Activated CD8-positive, alpha-beta memory T cell treated with anti-CD3 and anti-CD28 coated beads, Interleukin-2, amount 50 U/mL, for 1 hour (primary cell): ENCODE measurements around the gene EPAS1.

ENCODE experiments used
- DNase-seq: peaks from one replicate; pipeline ENCODE4 v3.0.0-alpha.2; 2020; ENCODE audit errors: extremely low read depth

Gene EPAS1

DNA sequence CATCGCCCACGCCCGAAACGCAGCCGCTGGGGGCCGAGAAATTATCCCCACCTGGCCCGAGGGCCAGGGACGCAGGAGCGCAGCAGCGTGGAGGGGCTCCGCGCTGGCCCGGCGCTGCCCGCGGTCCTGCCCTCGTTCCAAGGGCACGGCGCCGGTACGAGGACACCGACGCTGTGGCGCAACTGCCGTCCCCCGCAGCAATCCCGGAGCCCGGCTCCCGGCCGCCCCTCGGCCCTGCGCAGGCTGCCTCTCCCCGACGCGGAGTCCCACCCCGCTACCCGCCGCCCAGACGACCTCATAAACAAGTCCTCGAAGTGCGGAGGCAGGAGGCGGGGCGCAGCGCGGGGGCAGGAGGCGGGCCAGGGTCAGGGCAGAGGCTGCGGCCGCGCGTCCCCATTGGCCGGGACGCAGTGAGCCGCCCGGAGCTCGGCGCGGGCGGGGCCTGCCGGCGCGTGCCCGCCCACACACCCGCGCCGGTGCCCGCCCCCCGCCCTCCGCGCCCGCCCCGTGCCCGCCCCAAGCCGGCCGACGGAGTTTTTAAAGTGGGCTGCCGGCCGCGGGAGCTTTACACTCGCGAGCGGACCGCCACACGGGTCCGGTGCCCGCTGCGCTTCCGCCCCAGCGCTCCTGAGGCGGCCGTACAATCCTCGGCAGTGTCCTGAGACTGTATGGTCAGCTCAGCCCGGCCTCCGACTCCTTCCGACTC is at the start of gene EPAS1:
Gene EPAS1 (plus strand): TSS at position 568 of the 706 bp plus-strand sequence. CDS start 505 bp downstream, outside the sequence.
- DNase-seq = peak; percentile 49

DNA sequence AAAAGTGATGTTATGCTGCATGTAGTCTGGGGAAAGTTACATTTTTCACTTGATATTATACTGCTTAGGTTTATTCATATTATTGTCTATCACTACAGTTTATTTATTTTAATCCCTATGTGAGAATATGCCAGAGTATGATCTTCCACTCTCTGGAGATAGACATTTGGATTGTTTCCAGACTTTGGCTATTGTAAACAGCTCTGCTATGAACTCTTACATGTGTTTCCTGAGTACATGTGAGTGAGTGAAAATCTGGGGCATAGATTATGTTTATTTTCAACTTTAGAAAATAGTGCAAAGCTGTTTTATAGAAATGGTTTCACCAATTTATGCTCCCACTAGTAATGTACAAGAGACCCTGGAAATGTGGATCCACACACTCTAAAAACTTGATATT is 49.0 kb upstream of the EPAS1 start:
- DNase-seq = no peak

DNA sequence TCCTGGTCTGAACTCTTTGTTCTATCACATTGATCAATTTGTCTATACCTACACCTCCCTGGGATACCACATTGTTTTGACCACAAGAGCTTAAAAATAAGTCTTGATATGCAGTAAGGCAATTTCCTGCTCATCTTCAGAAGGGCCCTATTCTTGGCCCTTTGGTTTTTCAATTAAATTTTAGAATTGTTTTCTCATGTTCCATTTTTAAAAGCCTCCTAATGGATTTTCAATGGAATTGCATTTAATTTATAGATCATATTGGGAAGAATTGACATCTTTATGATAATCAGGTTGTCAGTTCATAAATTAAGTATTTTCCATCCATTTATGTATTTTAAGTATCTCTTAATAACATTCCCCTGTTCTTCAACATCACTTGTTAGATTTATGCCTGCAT is 47.6 kb upstream of the EPAS1 start:
- no peak for DNase-seq

DNA sequence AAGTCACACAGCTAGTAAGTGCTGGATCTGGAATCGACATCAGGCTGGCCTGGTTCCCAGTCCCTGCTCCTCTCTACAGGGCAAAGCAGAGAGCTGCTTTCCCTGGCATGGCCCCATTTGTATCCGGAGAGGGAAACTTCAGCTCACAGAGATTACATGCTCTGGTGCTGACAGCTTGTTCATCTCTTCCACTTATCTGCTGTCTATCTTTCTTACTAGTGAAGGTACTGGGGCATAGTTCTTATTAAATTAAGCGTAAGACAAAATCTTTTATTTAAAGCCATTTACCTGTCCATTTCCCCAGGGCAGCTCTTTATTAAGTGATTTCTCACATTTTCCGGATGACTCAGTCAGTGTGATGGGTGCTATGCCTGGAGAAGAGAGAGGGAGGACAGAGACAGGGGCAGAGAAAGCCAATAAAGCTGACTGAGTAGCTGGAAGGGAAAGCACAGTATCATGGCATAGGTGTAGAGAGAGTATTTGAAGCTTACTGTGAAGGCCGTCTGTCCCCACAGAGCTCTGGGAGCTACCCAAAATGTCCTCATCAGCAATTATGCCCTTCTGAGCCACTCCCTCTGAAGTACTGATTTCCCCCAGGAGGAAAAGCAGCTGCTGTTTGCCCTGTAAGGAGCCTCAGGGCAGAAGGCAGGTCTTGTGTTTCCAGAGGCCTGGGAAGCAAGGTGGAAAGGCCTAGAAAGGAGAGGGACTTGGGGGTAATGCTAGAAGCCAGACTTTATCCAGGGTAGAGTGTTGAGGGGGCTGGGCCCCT is 44.1 kb upstream of the EPAS1 start:
- DNase-seq = no peak

DNA sequence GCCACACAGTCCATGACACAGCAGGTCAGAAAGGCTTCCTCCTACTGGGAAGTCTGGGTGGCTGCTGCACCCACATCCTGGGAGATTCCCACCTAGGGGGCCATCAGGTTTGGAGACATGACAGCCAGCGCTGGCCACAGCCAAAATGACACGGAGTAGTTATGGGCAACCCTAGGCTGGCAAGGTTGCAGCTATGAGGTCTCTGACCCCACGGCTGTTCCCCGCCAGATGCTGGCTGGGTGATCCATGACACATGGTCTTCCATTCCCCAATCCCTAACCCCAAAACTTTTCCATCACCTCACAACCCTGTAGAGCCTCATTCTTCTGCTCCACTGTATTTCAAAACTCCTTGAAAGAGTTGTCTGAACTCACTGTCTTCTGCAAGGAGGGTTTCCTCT is 42.7 kb upstream of the EPAS1 start:
- no peak for DNase-seq

DNA sequence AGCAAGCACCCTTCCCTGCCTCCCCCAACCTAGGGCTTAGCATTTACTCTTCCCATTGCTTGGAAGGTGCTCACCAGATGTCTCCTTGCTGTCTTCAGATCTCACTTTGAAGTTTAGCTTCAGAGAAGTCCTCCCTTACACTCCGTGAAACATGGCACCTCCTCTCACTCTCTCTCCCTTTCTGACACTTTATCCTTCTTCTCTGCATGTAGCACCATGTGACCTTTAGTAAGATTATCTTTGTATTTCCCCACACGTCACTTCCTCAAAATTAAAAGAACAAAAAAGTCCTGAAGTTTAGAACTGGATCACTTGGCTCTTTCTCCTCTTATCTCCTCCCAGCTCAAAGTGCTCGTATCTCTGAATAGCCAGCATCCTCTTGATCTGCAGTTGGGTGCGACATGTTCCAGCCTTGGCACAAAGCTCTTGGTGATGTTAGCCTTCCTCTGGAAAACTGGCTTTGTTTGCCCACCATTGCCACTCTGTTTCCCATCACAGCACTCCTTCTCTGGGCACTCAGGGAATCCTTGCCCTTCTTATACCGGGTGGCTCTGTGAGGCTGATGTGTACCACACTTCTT is 40.6 kb upstream of the EPAS1 start:
- DNase-seq = no peak

DNA sequence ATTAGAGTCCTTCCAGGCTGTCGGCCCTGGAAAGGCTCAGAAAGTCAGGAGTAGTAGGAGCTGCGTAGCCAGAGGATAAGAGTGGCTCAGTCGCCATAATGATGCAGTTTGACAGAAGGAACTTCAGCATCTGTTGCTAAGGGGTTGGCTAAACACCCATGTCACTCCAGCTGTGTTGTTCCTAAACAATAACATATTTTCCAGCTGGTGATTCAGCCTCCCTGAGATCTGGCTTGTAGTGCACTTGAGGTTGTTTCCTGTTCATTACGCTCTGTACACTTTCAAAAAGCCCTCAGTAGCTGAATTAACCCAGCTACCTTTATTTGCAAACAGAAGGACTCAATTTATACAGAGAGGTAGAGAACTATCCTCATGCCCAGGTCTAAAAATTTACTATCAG is 39.7 kb upstream of the EPAS1 start:
- no peak for DNase-seq

DNA sequence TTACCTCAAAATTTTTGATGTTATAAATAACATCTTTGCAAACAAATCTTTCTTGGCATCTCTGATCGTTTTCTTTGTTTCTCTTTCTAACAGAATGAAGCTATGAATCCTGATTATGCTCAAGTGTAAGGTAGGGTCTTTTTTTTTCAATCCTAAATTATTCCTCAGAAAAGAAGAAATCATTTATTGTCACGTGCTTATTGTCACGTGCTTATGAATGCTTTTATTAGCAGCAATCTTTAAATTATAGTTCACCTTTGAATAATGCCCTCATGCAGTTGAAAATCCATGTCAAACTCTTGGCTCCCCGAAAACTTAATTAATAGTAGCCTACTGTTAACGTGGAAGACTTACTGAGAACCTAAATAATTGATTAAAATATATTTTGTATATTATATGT is 39.2 kb upstream of the EPAS1 start:
- DNase-seq = no peak

DNA sequence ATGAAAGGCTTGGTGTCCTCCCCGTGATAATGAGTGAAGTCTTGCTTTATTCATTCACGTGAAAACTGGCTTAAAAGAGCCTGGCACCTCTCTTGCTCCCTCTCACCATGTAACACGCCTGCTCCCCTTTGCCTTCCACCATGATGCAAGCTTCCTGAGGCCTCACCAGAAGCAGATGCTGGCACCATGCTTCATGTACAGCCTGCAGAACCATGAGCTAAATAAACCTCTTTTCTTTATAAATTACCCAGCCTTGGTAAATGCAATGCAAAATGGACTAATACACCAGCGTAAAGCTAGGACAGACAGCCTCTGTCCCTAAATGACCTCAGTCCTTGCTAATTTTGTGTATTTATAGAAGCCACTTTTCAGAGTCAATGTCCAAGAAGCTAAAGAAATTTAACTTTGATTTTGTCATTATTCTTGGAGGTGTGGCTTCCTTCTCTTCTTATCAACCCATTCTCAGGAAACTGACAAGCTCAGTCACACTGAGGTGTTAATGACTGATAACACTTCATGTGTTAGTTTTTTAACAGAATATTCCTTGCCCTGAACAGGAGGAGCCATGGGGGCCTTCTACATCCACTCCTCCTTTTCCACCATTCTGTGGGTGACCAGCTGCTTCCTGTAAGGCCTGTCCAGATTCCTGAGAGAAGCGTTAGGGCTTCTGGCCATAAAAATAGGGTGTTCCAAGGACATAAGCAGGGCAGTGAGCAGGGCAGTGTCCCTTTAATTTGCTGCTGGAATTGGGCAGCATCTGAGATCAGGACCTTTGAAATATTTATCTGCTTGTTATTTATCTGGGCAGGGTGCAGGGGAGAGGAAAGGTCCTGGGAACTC is 38.0 kb upstream of the EPAS1 start:
- no peak for DNase-seq

DNA sequence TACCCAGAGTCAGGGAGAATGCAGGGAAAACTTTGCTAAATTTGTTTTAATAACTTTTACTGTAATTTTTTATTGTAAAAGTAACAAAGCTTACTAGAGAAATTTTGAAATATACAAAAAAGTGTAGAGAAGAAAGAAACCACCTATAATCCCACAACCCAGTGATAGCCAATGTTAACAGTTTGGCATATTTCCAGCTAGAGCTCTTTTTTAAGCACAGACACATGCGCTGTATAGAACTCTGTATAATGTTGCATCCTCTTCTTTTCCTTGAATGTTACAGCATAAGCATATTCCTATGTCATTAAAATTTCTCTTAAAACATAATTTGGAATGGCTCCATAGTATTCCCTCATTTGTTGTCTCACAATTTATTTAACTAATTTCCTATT is 37.4 kb upstream of the EPAS1 start:
- DNase-seq = no peak

DNA sequence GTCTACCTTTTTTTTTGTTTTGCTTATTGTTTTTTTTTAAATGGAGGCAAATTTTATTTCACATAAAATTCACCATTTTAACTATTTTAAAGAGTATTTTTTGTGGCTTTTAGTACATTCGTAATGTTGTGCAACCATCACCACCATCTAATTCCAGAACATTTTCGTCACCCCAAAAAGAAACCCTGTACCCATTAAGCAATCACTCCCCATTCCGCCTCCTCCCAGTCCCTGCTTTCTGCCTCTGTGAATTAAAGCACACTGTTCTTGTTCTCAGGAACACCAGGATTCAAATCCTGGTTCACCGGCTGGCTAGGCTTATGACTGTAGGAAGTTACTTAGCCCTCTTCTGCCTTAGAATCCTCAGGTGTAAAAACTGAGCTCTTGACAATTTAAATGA is 36.9 kb upstream of the EPAS1 start:
- no peak for DNase-seq

DNA sequence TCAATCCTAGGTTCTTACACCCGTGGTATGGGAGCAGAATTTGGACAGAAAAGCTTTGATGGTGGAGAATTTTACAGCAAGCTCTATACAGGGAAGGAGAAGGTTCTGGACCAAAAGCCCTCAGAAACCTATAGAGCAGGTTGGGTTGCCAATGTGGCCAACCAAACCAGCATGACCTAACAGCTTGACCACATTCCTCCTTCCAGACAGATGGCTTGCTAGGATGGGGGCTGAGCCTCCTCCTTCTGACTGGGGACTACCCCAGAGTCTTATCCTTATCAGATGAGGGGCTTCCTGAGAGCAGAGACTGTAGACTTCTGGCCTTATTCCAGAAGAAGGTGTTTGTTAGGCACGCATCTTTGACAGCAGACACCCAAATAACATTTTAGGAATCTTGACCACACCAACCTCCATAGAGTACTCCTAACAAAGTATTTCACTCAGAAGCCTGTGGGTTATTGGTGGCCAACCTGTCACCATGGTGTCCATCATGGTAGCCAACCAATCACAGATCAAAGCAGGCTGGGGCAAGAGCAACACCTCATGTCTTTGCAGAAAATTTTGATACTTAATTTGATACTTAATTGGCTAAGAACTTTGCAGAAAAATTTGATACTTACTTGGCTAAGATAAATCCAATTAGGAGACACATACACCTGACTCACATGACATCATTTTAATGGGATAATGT is 34.8 kb upstream of the EPAS1 start:
- DNase-seq = no peak

DNA sequence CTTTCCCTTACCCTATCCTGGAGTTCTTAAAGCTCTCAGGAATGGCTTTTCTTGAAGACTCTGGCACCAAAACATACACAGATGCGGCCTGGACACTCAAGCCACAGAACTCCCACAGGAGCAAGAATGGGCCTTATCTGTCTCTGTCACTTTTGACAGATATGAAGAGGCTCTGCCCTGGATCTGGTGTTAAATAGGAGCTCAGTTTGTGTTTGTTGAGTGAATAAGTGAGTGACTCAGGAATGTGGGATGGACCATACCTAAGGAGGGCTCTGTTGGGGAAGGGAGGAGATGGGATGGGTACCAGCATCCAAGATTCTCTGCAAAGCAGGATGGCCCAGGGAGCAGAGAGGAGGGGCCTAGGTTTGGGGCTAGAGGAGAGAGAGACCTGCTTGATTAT is 33.9 kb upstream of the EPAS1 start:
- DNase-seq = no peak

DNA sequence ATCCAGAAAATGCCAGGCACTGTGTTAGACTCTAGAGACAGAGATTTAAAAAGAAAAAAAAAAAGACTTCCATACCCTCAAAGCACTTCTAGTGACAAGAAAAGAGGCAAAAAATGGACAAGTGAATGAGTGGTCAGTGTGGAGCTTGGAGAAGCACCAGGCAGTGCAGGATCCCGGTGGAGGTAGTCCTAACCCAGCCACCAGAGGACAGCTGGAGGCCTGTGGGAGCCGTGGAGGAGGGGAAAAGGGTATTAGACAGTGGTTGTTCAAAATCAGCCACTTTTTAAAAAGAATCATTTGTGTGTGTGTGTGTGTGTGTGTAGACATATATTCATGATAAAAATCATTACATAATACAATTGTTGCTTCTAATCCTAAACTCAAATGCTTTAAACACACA is 32.8 kb upstream of the EPAS1 start:
- DNase-seq = no peak

DNA sequence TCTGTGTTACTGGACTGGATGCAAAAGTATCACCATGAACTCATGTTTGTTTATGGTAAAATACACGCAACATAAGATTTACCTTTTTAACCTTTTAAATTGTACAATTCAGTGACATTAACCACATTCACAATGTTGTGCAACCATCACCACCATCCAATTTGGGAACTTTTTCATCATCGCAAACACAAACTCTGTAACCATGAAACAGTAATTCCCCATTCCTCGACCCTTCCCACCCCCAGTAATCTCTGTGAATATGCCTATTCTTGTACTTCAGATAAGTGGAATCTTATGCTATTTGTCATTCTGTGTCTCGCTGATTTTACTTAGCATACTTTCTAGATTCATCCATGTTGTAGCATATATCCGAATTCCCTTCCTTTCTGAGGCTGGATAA is 31.1 kb upstream of the EPAS1 start:
- no peak for DNase-seq

DNA sequence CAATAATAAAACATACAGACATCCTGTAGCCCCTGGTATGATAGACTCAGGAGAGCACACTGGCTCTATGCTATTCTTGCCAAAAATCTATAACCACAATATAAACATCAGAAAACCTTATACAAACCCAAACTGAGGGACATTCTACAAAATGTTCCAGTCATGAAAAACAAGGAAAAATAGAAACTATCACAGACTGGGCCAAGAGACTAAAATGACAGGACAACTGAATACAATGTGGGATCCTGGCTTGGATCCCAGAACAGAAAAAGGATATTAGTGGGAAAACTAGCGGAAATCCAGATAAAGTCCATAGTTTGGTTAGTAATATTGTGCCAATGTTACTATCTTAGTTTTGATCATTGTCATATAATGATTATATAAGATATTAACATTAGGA is 29.6 kb upstream of the EPAS1 start:
- no peak for DNase-seq

DNA sequence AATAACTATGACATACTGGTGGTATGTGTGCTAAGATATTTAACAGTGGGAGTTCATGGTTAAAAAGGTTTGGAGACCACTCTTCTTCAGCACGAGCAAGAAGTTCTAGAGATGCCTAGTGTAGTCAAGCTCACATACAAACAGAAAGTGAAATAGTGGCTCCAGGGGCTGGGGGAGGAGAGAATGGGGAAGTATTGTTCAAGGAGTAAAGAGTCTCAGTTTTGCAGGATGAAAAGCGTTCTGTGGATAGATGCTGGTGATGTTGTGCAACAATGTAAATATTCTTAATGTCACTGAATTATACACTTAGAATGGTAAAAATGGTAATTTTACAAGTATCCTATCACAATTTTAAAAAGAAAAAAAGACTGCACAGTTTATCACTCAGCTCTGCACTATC is 29.0 kb upstream of the EPAS1 start:
- DNase-seq = no peak

DNA sequence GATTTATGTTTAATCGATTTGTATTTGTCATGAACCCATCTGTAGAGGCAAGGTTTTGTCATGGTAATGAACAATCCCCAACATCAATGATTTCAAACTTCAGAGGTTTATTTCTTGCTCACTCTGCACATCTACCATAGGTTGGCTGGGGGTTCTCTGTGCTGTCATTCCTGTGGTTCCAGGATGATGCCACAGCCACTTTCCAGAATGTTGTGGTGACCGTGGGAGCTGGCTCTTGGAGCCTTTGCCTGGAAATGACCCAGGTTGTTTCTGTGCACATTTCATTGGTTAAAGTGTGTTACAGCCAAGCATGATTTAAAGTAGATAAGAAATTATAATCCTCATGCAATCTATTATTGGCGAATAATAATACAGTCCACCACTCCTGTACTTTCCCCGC is 28.2 kb upstream of the EPAS1 start:
- DNase-seq = no peak

DNA sequence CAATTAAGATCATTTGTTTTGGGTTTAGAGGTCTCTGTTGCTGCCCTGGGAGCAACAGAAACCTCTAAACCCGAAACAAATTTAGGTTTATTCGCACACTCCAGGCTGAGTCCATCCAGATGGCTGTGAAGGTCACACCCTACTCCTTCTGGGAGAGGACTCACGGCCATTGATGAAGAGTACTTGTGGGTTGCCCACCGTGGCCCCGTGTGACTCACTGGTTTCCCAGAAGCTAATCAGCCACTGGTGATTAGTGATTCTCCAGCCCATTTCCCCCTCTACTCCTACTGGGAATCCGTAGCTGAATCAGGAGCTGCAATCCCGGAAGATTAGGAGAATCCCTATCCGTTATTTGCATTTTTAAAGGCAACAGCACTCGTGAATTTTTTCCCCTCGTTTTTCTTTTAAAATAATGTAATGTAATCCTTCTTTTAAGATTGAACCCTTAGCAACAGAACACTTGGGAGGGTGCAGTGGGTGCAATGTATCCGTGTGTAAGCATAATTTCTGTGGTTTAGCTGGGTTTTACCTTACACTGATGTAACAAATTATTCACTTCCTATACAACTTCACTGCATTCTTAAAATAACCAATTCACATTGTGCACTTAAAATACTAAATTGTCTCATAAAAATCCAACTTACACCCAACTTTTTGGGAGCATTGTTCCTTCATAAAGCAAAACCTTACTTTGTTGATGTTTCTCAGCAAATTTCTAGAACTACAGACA is 27.5 kb upstream of the EPAS1 start:
- DNase-seq = no peak

DNA sequence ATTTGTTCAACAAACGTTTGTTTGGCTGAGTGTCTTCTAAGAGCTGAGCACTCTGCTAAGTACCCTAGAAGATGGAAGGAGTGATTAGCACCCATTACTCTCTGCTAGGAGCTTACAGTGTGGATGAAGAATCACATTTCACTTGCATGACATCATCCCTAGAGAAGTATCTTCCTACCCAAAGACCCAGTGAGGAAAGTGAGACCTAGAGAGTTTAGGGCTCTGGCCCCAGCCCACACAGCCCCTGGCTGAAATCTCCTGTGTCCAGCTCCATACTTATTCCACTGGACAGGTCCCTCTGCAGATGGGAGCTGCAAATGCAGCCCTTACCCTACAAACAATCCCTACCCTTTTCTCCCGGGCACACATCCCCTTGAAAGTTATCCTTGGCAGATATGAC is 26.8 kb upstream of the EPAS1 start:
- DNase-seq = no peak

DNA sequence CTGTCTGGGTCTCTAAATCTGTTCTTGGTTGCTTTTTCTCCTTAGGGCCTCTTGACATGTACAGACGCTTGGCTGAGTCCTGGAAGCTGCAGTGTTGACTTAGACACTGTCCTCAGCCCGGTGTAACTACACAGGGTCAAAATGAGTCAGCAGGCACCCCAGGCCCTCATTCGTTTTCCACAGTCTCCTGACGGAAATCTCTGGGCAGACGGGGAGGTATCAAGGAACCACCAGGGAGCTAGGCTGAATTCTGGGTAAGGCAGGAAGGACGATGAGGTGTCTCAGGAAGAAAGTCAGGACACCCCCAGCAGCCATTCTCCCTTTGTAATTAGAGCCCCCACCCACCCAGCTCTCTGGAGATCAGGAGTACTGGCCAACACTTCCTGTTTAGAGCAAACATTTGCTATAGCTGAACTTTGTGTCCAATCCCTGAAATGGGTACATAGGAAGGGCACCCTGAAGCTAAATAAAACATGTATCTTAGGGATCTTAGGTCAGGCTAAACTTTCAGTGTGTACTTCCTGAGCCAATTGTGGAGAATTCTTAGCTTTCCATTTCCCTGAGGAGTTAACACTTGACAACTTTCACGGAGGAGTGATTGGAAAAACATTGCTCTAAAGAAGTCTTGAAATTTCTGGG is 23.9 kb upstream of the EPAS1 start:
- DNase-seq = no peak
